BJ (cell line): ENCODE measurements around the gene H6PD. TPM values are rescaled to one million over a fixed set of nuclear protein-coding genes. Genes with fewer than 3 reads are reported as not detected.

Experiments
- CTCF ChIA-PET: fragments of 350-600 bp; formaldehyde crosslinking; extraction: SDS; loops from one replicate; lab custom pipeline; 2021; ENCODE audit warnings: antibody characterized with exemption, inconsistent platforms; lab: Yijun Ruan, JAX
- POLR2A ChIA-PET: fragments of 300-600 bp; sonication (Branson Sonifier 250); formaldehyde crosslinking; extraction: SDS; loops from one replicate; lab custom pipeline; 2021; ENCODE audit warnings: antibody characterized with exemption; lab: Charles Lee
- DNase-seq: peaks from one replicate; pipeline ENCODE4 v3.0.0-alpha.2; 2011; ENCODE audit warnings: low read depth
- H3K27me3 ChIP-seq: 2 replicates; pipeline ENCODE4 v1.6.0; 2011; ENCODE audit warnings: low read length; ENCODE audit not compliant: control insufficient read depth, insufficient read depth
- H3K36me3 ChIP-seq: 2 replicates; pipeline ENCODE4 v1.5.1; 2011; ENCODE audit warnings: low read length; ENCODE audit not compliant: control insufficient read depth, insufficient read depth
- H3K4me3 ChIP-seq: 2 replicates; pipeline ENCODE4 v1.5.1; 2011; ENCODE audit warnings: low read depth, mild to moderate bottlenecking, control low read depth, low read length
- polyA plus RNA-seq: library from polyadenylated mRNA; depleted of rRNA; stranded (reverse); fragments of >200 nt; gene quantifications from 2 replicates; pipeline ENCODE4 v1.2.3, GENCODE V29; 2011
- TF ChIP-seq, protein P1 (sequence below): IDR thresholded peaks from 2 replicates; pipeline ENCODE4 v1.5.1; 2011; ENCODE audit warnings: low read depth, mild to moderate bottlenecking, control low read depth, inconsistent platforms, low read length, moderate library complexity; ENCODE audit not compliant: insufficient read depth

The H6PD gene
- polyA plus RNA-seq, 1 experiment, result 16.6 TPM

GRCh38 chr1:9311479-9311878 lies 76.9 kb downstream of the H6PD start:
- Histone ChIP-seq H3K27me3 (no peaks in the 10 kb centered on the region), H3K36me3 (no peaks in the 10 kb centered on the region; the same call in 1 of the 2 replicates), H3K4me3 (no peak overlapping the region)
- no peak for DNase-seq
- ChIA-PET POLR2A (no interaction called here), CTCF (no interaction called here)
- TF ChIP-seq, protein P1, sequence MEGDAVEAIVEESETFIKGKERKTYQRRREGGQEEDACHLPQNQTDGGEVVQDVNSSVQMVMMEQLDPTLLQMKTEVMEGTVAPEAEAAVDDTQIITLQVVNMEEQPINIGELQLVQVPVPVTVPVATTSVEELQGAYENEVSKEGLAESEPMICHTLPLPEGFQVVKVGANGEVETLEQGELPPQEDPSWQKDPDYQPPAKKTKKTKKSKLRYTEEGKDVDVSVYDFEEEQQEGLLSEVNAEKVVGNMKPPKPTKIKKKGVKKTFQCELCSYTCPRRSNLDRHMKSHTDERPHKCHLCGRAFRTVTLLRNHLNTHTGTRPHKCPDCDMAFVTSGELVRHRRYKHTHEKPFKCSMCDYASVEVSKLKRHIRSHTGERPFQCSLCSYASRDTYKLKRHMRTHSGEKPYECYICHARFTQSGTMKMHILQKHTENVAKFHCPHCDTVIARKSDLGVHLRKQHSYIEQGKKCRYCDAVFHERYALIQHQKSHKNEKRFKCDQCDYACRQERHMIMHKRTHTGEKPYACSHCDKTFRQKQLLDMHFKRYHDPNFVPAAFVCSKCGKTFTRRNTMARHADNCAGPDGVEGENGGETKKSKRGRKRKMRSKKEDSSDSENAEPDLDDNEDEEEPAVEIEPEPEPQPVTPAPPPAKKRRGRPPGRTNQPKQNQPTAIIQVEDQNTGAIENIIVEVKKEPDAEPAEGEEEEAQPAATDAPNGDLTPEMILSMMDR, result no peak

- Histone ChIP-seq H3K4me3 (no peak overlapping the region), H3K36me3 (no peaks in the 10 kb centered on the region; the same call in 1 of the 2 replicates), H3K27me3 (no peaks in the 10 kb centered on the region)
- ChIA-PET POLR2A (no interaction called here), CTCF (interaction anchor here (1.2 kb wide), 1 partner anchor 15 kb away, joined by 4 read pairs; no protein-coding TSS in a partner anchor)
- TF ChIP-seq, protein P1, result no peak
- DNase-seq, result no peak
Measured at GRCh38 chr1:9312168-9312720, 77.7 kb downstream of the H6PD start.

GRCh38 chr1:9313576-9313975 lies 79.0 kb downstream of the H6PD start:
- CTCF ChIA-PET, result interaction anchor here (1.2 kb wide), 1 partner anchor 13 kb away, joined by 4 read pairs; no protein-coding TSS in a partner anchor
- Histone ChIP-seq H3K4me3 (no peak overlapping the region), H3K27me3 (no peaks in the 10 kb centered on the region), H3K36me3 (no peaks in the 10 kb centered on the region; the same call in 1 of the 2 replicates)
- TF ChIP-seq, protein P1, result no peak
- no peak for DNase-seq
- POLR2A ChIA-PET, result no interaction called here

DNA sequence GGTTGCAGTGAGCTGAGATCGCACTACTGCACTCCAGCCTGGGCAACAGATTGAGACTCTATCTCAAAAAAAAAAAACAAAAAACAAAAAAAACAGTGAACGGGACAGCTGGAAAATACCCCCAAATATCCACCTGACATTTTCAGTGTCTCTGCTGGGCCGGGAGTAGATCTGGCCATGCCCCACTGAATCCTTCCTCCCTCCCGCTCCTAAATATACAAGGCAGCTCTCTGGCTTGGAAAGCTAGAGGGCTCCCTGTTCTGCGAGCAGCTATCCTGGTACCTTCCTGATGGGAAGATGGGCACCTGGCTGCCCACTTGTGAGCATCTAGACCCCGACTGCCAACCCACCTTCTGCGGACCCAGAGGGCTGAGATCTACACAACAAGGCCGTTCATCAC lies 79.5 kb downstream of the H6PD start:
- CTCF ChIA-PET, result no interaction called here

GRCh38 chr1:9314711-9315379 lies 80.3 kb downstream of the H6PD start:
- ChIA-PET CTCF (no interaction called here), POLR2A (interaction anchor here (0.6 kb wide), 1 partner anchor 34 kb away, joined by 4 read pairs; no protein-coding TSS in a partner anchor)
- H3K36me3 ChIP-seq, result no peaks in the 10 kb centered on the region; the same call in 1 of the 2 replicates
- TF ChIP-seq, protein P1, result no peak
- no peak for DNase-seq
- no peak overlapping the region for H3K4me3 ChIP-seq
- H3K27me3 ChIP-seq, result no peaks in the 10 kb centered on the region

More for the DNA sequence above, 79.5 kb downstream of the H6PD start:
- H3K27me3 ChIP-seq, result no peaks in the 10 kb centered on the region
- POLR2A ChIA-PET, result interaction anchor here (0.6 kb wide), 1 partner anchor 34 kb away, joined by 4 read pairs; no protein-coding TSS in a partner anchor
- H3K4me3 ChIP-seq, result no peak overlapping the region
- no peak for DNase-seq
- H3K36me3 ChIP-seq, result no peaks in the 10 kb centered on the region; the same call in 1 of the 2 replicates
- TF ChIP-seq, protein P1, result no peak
